Glutamatergic neuron (in vitro differentiated cells): ENCODE results near the gene MAF. TPM values are rescaled to one million over a fixed set of nuclear protein-coding genes. Genes with fewer than 3 reads are reported as not detected.
A peak's percentile ranks its signal among the peaks of the same experiment; 100 is the strongest.

Source experiments
- DNase-seq: peaks from one replicate; pipeline ENCODE4 v3.0.0; 2022
- H3K27ac Mint-ChIP-seq: one replicate; pipeline ENCODE4 v1.8.0; 2020; ENCODE audit warnings: mild to moderate bottlenecking, mixed read lengths, inconsistent platforms; ENCODE audit not compliant: unreplicated experiment
- H3K27me3 Mint-ChIP-seq: one replicate; pipeline ENCODE4 v1.8.0; 2020; ENCODE audit warnings: mild to moderate bottlenecking, moderate library complexity, mixed read lengths, inconsistent platforms; ENCODE audit not compliant: unreplicated experiment
- H3K36me3 Mint-ChIP-seq: one replicate; pipeline ENCODE4 v1.8.0; 2020; ENCODE audit warnings: mild to moderate bottlenecking, mixed read lengths, inconsistent platforms; ENCODE audit not compliant: unreplicated experiment
- H3K4me1 Mint-ChIP-seq: one replicate; pipeline ENCODE4 v1.8.0; 2020; ENCODE audit warnings: mild to moderate bottlenecking, low read depth, mixed read lengths, inconsistent platforms; ENCODE audit not compliant: unreplicated experiment
- H3K4me3 Mint-ChIP-seq: one replicate; pipeline ENCODE4 v1.8.0; 2020; ENCODE audit warnings: mild to moderate bottlenecking, mixed read lengths, inconsistent platforms; ENCODE audit not compliant: unreplicated experiment
- H3K9me3 Mint-ChIP-seq: one replicate; pipeline ENCODE4 v1.8.0; 2020; ENCODE audit warnings: mild to moderate bottlenecking, moderate library complexity, mixed read lengths, inconsistent platforms; ENCODE audit not compliant: unreplicated experiment
- CTCF ChIP-seq: fragments of 200-600 bp; sonication (generic); IDR thresholded peaks from one replicate; pipeline ENCODE4 v1.5.0; 2021; ENCODE audit not compliant: partially characterized antibody, unreplicated experiment
- long read RNA-seq: library from polyadenylated mRNA; unstranded; transcript quantifications from one replicate; pipeline ENCODE4 v2.0.0, GENCODE V29; 2020; ENCODE audit not compliant: unreplicated experiment
- total RNA-seq: library from RNA; stranded (reverse); fragmentation: NEBNext Ultra II Directional; extraction: Animal tissue kit (Norgen Biotek cat#: 25700); gene quantifications from one replicate; pipeline ENCODE4 v1.2.1, GENCODE V29; 2021; ENCODE audit not compliant: unreplicated experiment

Gene MAF
- 5.0 TPM for total RNA-seq
- long read RNA-seq, full-length matches to known transcripts: 1 of 2 reads
- long read RNA-seq, partial matches to known transcripts: 0 of 2 reads
- long read RNA-seq, other reads (novel, unspliced or antisense): 1 of 2 reads

- Mint-ChIP-seq H3K4me1 (peaks cover 6% of the 10 kb centered on the region), H3K4me3 (peak within 1 kb of the TSS; percentile 97), H3K27ac (peak within 1 kb of the TSS; percentile 86), H3K27me3 (peaks cover 10% of the 10 kb centered on the region), H3K36me3 (no peaks in the 10 kb centered on the region), H3K9me3 (peaks cover 14% of the 10 kb centered on the region)
- TF ChIP-seq CTCF: no peak
- DNase-seq: peak; percentile 78
Observed at GRCh38 chr16:79600638-79601091, at the start of gene MAF. MAF (minus strand) TSS chr16:79600737; CDS start chr16:79599902, 835 bp downstream.

- peaks cover 5% of the 10 kb centered on the region for H3K4me1 Mint-ChIP-seq
- DNase-seq: no peak
- H3K27ac Mint-ChIP-seq: no peak overlapping the region
- no peak overlapping the region for H3K4me3 Mint-ChIP-seq
- TF ChIP-seq CTCF: no peak
- no peaks in the 10 kb centered on the region for H3K27me3 Mint-ChIP-seq
- H3K9me3 Mint-ChIP-seq: peaks cover 3% of the 10 kb centered on the region
- H3K36me3 Mint-ChIP-seq: no peaks in the 10 kb centered on the region
Observed at GRCh38 chr16:79648826-79649225, 48.3 kb upstream of the MAF start.

- H3K4me3 Mint-ChIP-seq: no peak overlapping the region
Observed at GRCh38 chr16:79647586-79647985, 47.0 kb upstream of the MAF start.

GRCh38 chr16:79645701-79646100 is 45.2 kb upstream of the MAF start:
- DNase-seq: no peak

More at GRCh38 chr16:79647586-79647985, 47.0 kb upstream of the MAF start:
- H3K9me3 Mint-ChIP-seq: peaks cover 2% of the 10 kb centered on the region
- DNase-seq: no peak
- H3K27ac Mint-ChIP-seq: no peak overlapping the region
- H3K27me3 Mint-ChIP-seq: no peaks in the 10 kb centered on the region
- peaks cover 5% of the 10 kb centered on the region for H3K4me1 Mint-ChIP-seq
- no peaks in the 10 kb centered on the region for H3K36me3 Mint-ChIP-seq
- TF ChIP-seq CTCF: no peak

More at GRCh38 chr16:79645701-79646100, 45.2 kb upstream of the MAF start:
- no peak overlapping the region for H3K27ac Mint-ChIP-seq
- H3K4me1 Mint-ChIP-seq: peaks cover 5% of the 10 kb centered on the region
- no peak for TF ChIP-seq CTCF
- peaks cover 2% of the 10 kb centered on the region for H3K9me3 Mint-ChIP-seq
- no peaks in the 10 kb centered on the region for H3K27me3 Mint-ChIP-seq
- no peaks in the 10 kb centered on the region for H3K36me3 Mint-ChIP-seq
- H3K4me3 Mint-ChIP-seq: no peak overlapping the region
